SK-N-MC (cell line): ENCODE measurements around the gene CD302.

Experiments used
- EZH2 ChIP-seq: fragments of 200-600 bp; sonication (generic); IDR thresholded peaks from one replicate; pipeline ENCODE4 v1.6.1; 2017; ENCODE audit warnings: antibody characterized with exemption
- POLR2AphosphoS5 ChIP-seq: IDR thresholded peaks from 2 replicates; pipeline ENCODE4 v1.6.1; 2012; ENCODE audit warnings: mild to moderate bottlenecking, low read depth, low read length, borderline replicate concordance

DNA sequence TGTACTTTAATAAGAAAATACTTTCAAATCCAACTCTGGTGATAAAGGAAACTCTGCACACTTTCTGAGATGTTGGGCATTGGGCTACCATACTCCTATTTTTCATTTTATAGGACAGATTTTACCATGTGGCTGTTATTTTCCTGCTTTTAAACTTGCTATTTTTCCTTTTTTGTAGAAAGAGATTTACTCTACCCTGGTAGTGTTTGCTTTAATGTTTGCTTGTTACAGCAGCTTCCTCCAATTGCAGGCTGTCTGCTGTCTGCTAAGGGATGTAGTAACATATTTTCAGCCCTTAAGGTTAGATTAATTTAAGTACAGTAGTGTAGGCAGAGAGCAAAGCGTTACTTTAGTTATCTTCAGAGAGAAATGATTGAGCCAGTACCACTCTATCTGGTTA is 47.1 kb downstream of the CD302 start:
- TF ChIP-seq EZH2 (no peak), POLR2AphosphoS5 (no peak)
